DND-41 (cell line): ENCODE data around the gene XK.

Source experiments
- ATAC-seq: fragments of 200-7000 bp; cut with Tn5 transposase; 3 replicates; pipeline ENCODE4 v1.9.1; 2021; ENCODE audit warnings: low read depth; ENCODE audit not compliant: insufficient read depth
- DNase-seq: peaks from one replicate; pipeline ENCODE4 v3.0.0-alpha.2; 2020
- H2AFZ ChIP-seq: 2 replicates; pipeline ENCODE4 v1.6.0; 2012; ENCODE audit warnings: low read depth, low read length
- H3K27ac ChIP-seq: 2 replicates; pipeline ENCODE4 v1.5.1; 2012; ENCODE audit warnings: low read length, inconsistent platforms
- H3K27me3 ChIP-seq: fragments of 200-600 bp; sonication (generic); 2 replicates; pipeline ENCODE4 v1.6.0; 2012; ENCODE audit warnings: low read length, mild to moderate bottlenecking, inconsistent platforms; ENCODE audit not compliant: insufficient read depth, poor library complexity
- H3K36me3 ChIP-seq: 2 replicates; pipeline ENCODE4 v1.5.1; 2012; ENCODE audit warnings: low read length, inconsistent platforms; ENCODE audit not compliant: insufficient read depth
- H3K4me1 ChIP-seq: 2 replicates; pipeline ENCODE4 v1.5.1; 2012; ENCODE audit warnings: mild to moderate bottlenecking, low read length; ENCODE audit not compliant: insufficient read depth
- H3K4me2 ChIP-seq: 2 replicates; pipeline ENCODE4 v1.6.0; 2012; ENCODE audit warnings: mild to moderate bottlenecking, moderate library complexity, low read length, inconsistent platforms; ENCODE audit not compliant: insufficient read depth
- H3K4me3 ChIP-seq, 2 experiments: fragments of 200-600 bp in 1 of 2; shearing (Covaris generic) in 1 of 2; 2 replicates each; pipeline ENCODE4 v1.5.1; 2012 to 2016; ENCODE audit warnings: inconsistent platforms in 2 of 2, low read length in 2 of 2, mild to moderate bottlenecking in 2 of 2, low read depth in 1 of 2, moderate library complexity in 1 of 2
- H3K79me2 ChIP-seq: 2 replicates; pipeline ENCODE4 v1.6.0; 2012; ENCODE audit warnings: low read length, inconsistent platforms; ENCODE audit not compliant: insufficient read depth
- H3K9ac ChIP-seq: 2 replicates; pipeline ENCODE4 v1.6.0; 2012; ENCODE audit warnings: low read depth, mild to moderate bottlenecking, inconsistent platforms, low read length, moderate library complexity
- H3K9me3 ChIP-seq: 2 replicates; pipeline ENCODE4 v1.5.1; 2012; ENCODE audit warnings: low read length, moderate library complexity, mild to moderate bottlenecking, inconsistent platforms; ENCODE audit not compliant: insufficient read depth, severe bottlenecking
- H4K20me1 ChIP-seq: 2 replicates; pipeline ENCODE4 v1.6.0; 2012; ENCODE audit warnings: low read length; ENCODE audit not compliant: insufficient read depth
- EZH2 ChIP-seq: IDR thresholded peaks from 3 replicates; pipeline ENCODE4 v1.6.1; 2012; ENCODE audit warnings: borderline replicate concordance, low read depth, mild to moderate bottlenecking, moderate library complexity, low read length, inconsistent platforms; ENCODE audit not compliant: severe bottlenecking
- TF ChIP-seq, protein P1 (sequence below): IDR thresholded peaks from 2 replicates; pipeline ENCODE4 v1.5.1; 2012; ENCODE audit warnings: borderline replicate concordance, low read length, moderate library complexity, mild to moderate bottlenecking; ENCODE audit not compliant: poor library complexity, severe bottlenecking; ENCODE audit errors: extremely low read depth

XK gene

DNA sequence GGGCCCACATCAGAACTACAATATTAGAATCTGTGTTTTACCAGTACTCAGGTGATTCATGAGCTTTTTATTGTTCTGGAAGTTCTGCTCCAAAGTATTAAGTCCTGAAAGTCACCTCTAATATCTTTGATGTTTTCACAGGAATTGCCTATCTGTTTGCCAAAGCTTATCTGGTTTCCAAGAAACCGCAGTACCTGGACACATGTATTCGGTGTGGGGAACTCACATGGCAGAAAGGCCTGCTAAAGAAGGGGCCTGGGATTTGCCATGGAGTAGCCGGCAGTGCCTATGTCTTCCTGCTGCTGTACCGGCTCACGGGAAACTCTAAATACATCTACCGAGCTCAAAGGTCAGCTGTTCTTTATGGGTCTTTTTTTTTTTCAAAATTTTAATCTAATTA, 18.4 kb upstream of the XK start:
- Histone ChIP-seq H3K27ac (no peak overlapping the region), H4K20me1 (no peaks in the 10 kb centered on the region), H3K4me2 (no peak overlapping the region), H3K9ac (no peak overlapping the region), H2AFZ (no peak overlapping the region), H3K4me1 (no peaks in the 10 kb centered on the region), H3K9me3 (no peaks in the 10 kb centered on the region), H3K4me3 (no peak overlapping the region), H3K27me3 (no peaks in the 10 kb centered on the region), H3K79me2 (no peaks in the 10 kb centered on the region), H3K36me3 (no peaks in the 10 kb centered on the region)
- TF ChIP-seq, protein P1, sequence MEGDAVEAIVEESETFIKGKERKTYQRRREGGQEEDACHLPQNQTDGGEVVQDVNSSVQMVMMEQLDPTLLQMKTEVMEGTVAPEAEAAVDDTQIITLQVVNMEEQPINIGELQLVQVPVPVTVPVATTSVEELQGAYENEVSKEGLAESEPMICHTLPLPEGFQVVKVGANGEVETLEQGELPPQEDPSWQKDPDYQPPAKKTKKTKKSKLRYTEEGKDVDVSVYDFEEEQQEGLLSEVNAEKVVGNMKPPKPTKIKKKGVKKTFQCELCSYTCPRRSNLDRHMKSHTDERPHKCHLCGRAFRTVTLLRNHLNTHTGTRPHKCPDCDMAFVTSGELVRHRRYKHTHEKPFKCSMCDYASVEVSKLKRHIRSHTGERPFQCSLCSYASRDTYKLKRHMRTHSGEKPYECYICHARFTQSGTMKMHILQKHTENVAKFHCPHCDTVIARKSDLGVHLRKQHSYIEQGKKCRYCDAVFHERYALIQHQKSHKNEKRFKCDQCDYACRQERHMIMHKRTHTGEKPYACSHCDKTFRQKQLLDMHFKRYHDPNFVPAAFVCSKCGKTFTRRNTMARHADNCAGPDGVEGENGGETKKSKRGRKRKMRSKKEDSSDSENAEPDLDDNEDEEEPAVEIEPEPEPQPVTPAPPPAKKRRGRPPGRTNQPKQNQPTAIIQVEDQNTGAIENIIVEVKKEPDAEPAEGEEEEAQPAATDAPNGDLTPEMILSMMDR: no peak
- TF ChIP-seq EZH2: no peak
- DNase-seq (no peak), ATAC-seq (no peak)

DNA sequence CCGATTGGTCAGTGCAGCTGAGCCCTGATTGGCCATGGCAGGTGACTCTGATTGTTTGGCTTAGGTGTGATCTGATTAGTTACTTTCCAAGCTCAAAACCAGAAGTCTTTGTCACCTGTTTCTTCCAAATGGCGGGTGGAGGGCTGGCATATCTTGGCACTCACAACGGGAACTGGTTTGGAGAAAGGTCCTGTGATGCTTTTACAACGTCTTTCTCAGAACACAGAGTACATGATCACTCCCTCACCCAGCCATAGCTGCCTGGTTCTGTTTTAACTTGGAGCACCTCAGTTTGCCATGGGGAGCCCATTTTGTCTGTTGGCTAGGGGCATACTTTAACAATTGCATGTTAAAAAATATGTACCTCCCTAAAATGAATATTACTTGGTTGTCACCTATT, 13.0 kb upstream of the XK start:
- H4K20me1 ChIP-seq: no peaks in the 10 kb centered on the region
- peaks cover 4% of the 10 kb centered on the region for H3K27me3 ChIP-seq
- no peaks in the 10 kb centered on the region for H3K4me1 ChIP-seq
- no peaks in the 10 kb centered on the region for H3K36me3 ChIP-seq
- H3K4me3 ChIP-seq: no peak overlapping the region
- no peak overlapping the region for H3K27ac ChIP-seq
- H3K9me3 ChIP-seq: no peaks in the 10 kb centered on the region
- ATAC-seq: no peak
- H2AFZ ChIP-seq: no peak overlapping the region
- TF ChIP-seq EZH2: no peak
- TF ChIP-seq, protein P1: no peak
- no peaks in the 10 kb centered on the region for H3K79me2 ChIP-seq
- DNase-seq: no peak
- H3K9ac ChIP-seq: no peak overlapping the region
- H3K4me2 ChIP-seq: no peak overlapping the region

DNA sequence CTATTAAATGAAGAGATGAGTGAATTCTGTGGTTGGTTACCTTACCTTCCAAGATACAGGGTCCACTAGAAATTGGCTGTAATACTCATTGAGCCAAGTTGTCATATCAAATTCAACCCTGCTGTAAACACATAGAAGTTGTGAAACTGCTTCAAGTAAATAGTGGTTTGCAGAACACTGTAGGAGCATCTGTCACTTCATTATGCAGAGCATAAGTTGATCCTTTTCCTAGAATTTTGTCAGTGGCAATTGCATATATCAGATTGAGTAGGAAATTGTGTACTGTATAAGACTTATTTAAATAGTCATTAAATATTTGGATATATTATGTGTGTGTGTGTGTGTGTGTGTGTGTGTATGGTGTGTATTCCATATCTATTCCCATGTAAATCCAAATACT, 8.8 kb upstream of the XK start:
- DNase-seq (no peak), ATAC-seq (no peak)
- Histone ChIP-seq H2AFZ (no peak overlapping the region), H4K20me1 (no peaks in the 10 kb centered on the region), H3K9me3 (no peaks in the 10 kb centered on the region), H3K27me3 (peaks cover 4% of the 10 kb centered on the region), H3K4me2 (no peak overlapping the region), H3K4me1 (no peaks in the 10 kb centered on the region), H3K9ac (no peak overlapping the region), H3K36me3 (no peaks in the 10 kb centered on the region), H3K27ac (no peak overlapping the region), H3K79me2 (no peaks in the 10 kb centered on the region), H3K4me3 (no peak overlapping the region)
- TF ChIP-seq, protein P1: no peak
- no peak for TF ChIP-seq EZH2

DNA sequence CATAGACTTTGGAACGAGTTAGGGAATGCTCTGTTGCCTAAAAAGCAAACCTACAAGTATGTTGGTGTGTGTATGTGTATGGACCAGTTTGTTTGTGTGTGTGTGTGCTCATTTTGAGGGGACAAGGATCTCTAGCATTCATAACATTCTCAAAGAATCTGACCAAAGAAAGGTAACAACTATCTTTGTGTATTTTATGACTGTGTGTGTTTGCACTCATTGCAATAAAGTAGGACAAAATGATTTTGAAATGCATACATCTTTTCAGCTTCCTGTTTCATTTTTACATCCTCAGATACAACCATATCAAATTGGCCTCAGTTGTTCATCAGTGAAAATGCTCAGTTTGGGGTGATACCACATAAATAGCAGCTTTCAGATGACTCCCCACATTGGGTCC, 8.3 kb upstream of the XK start:
- ATAC-seq (no peak), DNase-seq (no peak)
- no peaks in the 10 kb centered on the region for H3K79me2 ChIP-seq
- no peak overlapping the region for H3K4me2 ChIP-seq
- H3K4me1 ChIP-seq: no peaks in the 10 kb centered on the region
- no peak overlapping the region for H3K9ac ChIP-seq
- no peak overlapping the region for H2AFZ ChIP-seq
- H3K4me3 ChIP-seq: no peak overlapping the region
- H3K27ac ChIP-seq: no peak overlapping the region
- no peaks in the 10 kb centered on the region for H3K9me3 ChIP-seq
- H3K27me3 ChIP-seq: peaks cover 4% of the 10 kb centered on the region
- no peaks in the 10 kb centered on the region for H4K20me1 ChIP-seq
- TF ChIP-seq EZH2: no peak
- TF ChIP-seq, protein P1: no peak
- no peaks in the 10 kb centered on the region for H3K36me3 ChIP-seq
